Upper lobe of left lung (tissue), 4 donors: ENCODE data around the gene FLNB.

Experiments used
- EP300 ChIP-seq, 4 donors: sonication (generic); formaldehyde crosslinking; IDR thresholded peaks; one replicate each; pipeline ENCODE4 v1.5.1; 2017; ENCODE audit warnings: antibody characterized with exemption in 4 of 4, control low read depth in 2 of 4
- POLR2AphosphoS5 ChIP-seq, 2 donors: sonication (generic); formaldehyde crosslinking; IDR thresholded peaks; one replicate each; pipeline ENCODE4 v1.5.1; 2017; ENCODE audit warnings: antibody characterized with exemption in 2 of 2
- TF ChIP-seq, protein P1 (sequence below), 6 experiments: fragments of 450-650 bp in 4 of 6; fragments of 200-600 bp in 2 of 6; sonication (generic) in 2 of 6; IDR thresholded peaks; one replicate each; pipeline ENCODE4 v1.5.1; 2016 to 2019; ENCODE audit warnings: antibody characterized with exemption in 6 of 6

DNA sequence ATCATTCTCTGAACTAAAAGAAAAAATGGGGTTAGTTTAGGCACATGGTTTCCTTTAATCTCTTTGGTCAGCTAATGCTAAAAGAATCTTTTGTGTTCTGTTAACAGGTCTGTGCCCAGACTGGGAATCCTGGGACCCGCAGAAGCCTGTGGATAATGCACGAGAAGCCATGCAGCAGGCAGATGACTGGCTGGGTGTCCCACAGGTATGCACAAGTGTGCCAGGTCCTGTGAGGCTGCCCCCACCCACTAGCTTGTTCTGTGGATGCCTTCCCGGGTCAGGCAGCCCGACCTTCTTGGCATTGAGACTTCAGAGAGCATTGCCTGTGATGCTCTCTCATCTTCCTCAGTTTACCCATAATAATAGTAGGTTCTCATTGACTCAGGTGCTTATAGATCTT lies 70.4 kb downstream of the FLNB start:
- TF ChIP-seq, protein P1, sequence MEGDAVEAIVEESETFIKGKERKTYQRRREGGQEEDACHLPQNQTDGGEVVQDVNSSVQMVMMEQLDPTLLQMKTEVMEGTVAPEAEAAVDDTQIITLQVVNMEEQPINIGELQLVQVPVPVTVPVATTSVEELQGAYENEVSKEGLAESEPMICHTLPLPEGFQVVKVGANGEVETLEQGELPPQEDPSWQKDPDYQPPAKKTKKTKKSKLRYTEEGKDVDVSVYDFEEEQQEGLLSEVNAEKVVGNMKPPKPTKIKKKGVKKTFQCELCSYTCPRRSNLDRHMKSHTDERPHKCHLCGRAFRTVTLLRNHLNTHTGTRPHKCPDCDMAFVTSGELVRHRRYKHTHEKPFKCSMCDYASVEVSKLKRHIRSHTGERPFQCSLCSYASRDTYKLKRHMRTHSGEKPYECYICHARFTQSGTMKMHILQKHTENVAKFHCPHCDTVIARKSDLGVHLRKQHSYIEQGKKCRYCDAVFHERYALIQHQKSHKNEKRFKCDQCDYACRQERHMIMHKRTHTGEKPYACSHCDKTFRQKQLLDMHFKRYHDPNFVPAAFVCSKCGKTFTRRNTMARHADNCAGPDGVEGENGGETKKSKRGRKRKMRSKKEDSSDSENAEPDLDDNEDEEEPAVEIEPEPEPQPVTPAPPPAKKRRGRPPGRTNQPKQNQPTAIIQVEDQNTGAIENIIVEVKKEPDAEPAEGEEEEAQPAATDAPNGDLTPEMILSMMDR (IDR thresholded peaks at IDR 0.05): no peak
- TF ChIP-seq EP300 (IDR thresholded peaks at IDR 0.05) (no peak), POLR2AphosphoS5 (IDR thresholded peaks at IDR 0.05) (no peak)
